ENCODE measurements around the gene MYO1D.

The MYO1D gene

DNA sequence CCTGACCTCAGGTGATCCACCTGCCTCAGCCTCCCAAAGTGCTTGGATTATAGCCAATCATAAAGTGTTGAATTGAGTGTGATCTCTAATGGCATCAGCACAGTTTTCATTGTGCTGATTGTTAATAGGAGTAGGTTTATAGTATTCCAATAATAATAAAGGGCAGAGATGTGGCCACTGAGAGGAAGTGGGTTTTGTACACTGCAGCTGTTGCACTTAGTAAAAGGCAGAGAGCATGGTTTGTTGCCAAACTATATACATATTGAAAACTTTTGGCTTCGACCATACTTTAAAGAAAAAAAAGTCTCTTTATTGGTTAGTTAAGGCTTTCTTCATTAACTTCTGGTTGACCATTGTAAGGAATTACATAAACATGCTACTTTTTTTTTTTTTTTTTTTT, 204.2 kb downstream of the MYO1D start:
- no peak for DNase-seq (ENCODE audit: low read depth)
- TF ChIP-seq CTCF (IDR thresholded peaks at IDR 0.05; ENCODE audit: low read depth, low read length, missing control alignments): no peak
- no peak overlapping the region for H3K4me3 ChIP-seq (ENCODE audit: low read depth, low read length)

DNA sequence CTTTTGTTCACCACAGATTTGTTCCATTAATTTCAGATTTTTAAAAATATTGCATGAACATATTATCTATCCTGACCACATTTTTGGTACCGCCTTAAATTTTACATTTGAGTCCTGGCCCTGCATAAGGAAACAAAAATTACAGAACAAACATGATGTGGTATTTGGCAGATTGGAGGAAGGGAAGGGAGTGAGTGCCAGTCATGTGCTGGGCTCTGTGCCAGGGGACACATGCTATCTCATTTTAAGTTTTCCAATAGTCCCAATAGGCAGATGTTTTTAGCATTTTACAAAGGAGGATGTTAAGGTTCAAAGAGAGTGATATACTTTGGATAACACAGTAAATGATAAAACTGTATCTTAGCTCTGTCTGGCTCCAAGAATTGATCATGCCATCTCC, 205.0 kb downstream of the MYO1D start:
- no peak for TF ChIP-seq CTCF (IDR thresholded peaks at IDR 0.05; ENCODE audit: low read depth, low read length, missing control alignments)
- H3K4me3 ChIP-seq (ENCODE audit: low read depth, low read length): no peak overlapping the region
- no peak for DNase-seq (ENCODE audit: low read depth)

- no peak for DNase-seq (ENCODE audit: low read depth)
- no peak overlapping the region for H3K4me3 ChIP-seq (ENCODE audit: low read depth, low read length)
Measured at GRCh38 chr17:32664936-32665583, 211.9 kb downstream of the MYO1D start.

DNA sequence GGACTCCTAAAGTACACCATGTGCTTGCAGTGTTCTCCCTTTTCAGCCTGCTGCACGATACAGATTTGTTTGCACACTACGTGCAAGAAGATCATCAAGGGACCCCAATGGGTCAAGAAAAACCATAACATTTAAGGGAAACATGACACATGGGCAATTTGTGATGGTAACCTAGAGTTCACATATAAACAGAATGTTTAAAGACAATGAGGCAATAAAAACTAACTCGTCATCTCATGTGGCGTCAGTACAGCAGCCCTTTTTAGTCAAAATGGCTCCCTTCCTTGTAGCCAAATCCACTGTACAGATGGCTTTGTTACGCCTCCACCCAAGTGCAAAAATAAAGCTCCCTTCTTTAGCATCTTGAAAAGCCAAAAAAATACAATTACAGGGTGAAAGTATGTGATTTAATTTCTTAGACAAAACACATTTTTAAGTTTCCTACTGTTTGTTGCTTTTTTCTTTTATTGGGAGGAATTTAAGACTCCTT, 216.4 kb downstream of the MYO1D start:
- no peak for TF ChIP-seq CTCF (IDR thresholded peaks at IDR 0.05; ENCODE audit: low read depth, low read length, missing control alignments)
- no peak overlapping the region for H3K4me3 ChIP-seq (ENCODE audit: low read depth, low read length)
- DNase-seq (ENCODE audit: low read depth): no peak

More at GRCh38 chr17:32664936-32665583, 211.9 kb downstream of the MYO1D start:
- no peak for TF ChIP-seq CTCF (IDR thresholded peaks at IDR 0.05; ENCODE audit: low read depth, low read length, missing control alignments)

DNA sequence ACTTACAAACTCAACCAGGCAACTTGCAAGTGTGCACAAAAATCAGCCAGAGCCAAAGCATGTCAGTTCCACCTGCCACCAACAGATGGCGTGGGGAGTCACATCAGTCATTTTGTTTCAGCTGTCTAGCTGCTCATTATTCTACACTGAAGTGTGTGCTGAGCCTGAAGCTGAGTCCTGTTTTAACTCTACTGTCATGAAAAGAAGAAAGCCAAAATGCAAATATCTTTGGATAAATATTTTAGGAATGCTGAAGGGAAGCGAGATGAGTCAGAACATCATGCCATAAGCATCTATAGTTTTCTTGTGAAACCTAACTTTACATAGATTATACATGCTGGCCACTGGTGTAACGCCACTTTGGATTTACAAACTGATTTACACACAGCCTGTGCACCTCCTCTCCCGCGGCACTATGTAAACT, 217.5 kb downstream of the MYO1D start:
- H3K4me3 ChIP-seq (ENCODE audit: low read depth, low read length): no peak overlapping the region
- peak; percentile 48 for DNase-seq (ENCODE audit: low read depth)

GRCh38 chr17:32658470-32659418, 218.2 kb downstream of the MYO1D start:
- no peak overlapping the region for H3K4me3 ChIP-seq (ENCODE audit: low read depth, low read length)
- TF ChIP-seq CTCF (IDR thresholded peaks at IDR 0.05; ENCODE audit: low read depth, low read length, missing control alignments): no peak
- DNase-seq (ENCODE audit: low read depth): no peak

More for the DNA sequence above, 217.5 kb downstream of the MYO1D start:
- peak; percentile 98 for TF ChIP-seq CTCF (IDR thresholded peaks at IDR 0.05; ENCODE audit: low read depth, low read length, missing control alignments)

Measured in GM12864 (cell line).